Subcutaneous abdominal adipose tissue (tissue), 5 donors: ENCODE measurements around the gene TMPRSS6.
A peak's percentile ranks its signal among the peaks of the same experiment; 100 is the strongest.

Experiments
- H3K27ac ChIP-seq: one replicate; pipeline ENCODE4 v1.7.0; 2013; ENCODE audit warnings: low read depth, mild to moderate bottlenecking, inconsistent platforms, low read length, moderate library complexity
- H3K27me3 ChIP-seq, 5 donors: one replicate each; pipeline ENCODE4 v1.7.0; 2013; ENCODE audit warnings: low read length in 5 of 5, inconsistent platforms in 1 of 5; ENCODE audit not compliant: control insufficient read depth in 5 of 5, insufficient read depth in 4 of 5
- H3K36me3 ChIP-seq, 5 donors: one replicate each; pipeline ENCODE4 v1.7.0; 2013; ENCODE audit warnings: low read length in 5 of 5; ENCODE audit not compliant: control insufficient read depth in 5 of 5, insufficient read depth in 5 of 5
- H3K4me1 ChIP-seq, 5 donors: one replicate each; pipeline ENCODE4 v1.7.0; 2013; ENCODE audit warnings: low read length in 5 of 5, mild to moderate bottlenecking in 3 of 5, moderate library complexity in 1 of 5; ENCODE audit not compliant: control insufficient read depth in 5 of 5, insufficient read depth in 5 of 5
- H3K4me3 ChIP-seq, 5 donors: one replicate each; pipeline ENCODE4 v1.7.0; 2013; ENCODE audit warnings: low read length in 5 of 5, low read depth in 1 of 5
- H3K9ac ChIP-seq, 5 donors: one replicate each; pipeline ENCODE4 v1.7.0; 2013; ENCODE audit warnings: low read length in 5 of 5, mild to moderate bottlenecking in 4 of 5, moderate library complexity in 3 of 5
- H3K9me3 ChIP-seq, 5 donors: one replicate each; pipeline ENCODE4 v1.7.0; 2013; ENCODE audit warnings: low read length in 5 of 5; ENCODE audit not compliant: control insufficient read depth in 5 of 5
- donor health status: healthy.
- donor health status: healthy.
- donor health status: healthy.
- donor health status: healthy.
- donor health status: healthy.

Gene TMPRSS6

DNA sequence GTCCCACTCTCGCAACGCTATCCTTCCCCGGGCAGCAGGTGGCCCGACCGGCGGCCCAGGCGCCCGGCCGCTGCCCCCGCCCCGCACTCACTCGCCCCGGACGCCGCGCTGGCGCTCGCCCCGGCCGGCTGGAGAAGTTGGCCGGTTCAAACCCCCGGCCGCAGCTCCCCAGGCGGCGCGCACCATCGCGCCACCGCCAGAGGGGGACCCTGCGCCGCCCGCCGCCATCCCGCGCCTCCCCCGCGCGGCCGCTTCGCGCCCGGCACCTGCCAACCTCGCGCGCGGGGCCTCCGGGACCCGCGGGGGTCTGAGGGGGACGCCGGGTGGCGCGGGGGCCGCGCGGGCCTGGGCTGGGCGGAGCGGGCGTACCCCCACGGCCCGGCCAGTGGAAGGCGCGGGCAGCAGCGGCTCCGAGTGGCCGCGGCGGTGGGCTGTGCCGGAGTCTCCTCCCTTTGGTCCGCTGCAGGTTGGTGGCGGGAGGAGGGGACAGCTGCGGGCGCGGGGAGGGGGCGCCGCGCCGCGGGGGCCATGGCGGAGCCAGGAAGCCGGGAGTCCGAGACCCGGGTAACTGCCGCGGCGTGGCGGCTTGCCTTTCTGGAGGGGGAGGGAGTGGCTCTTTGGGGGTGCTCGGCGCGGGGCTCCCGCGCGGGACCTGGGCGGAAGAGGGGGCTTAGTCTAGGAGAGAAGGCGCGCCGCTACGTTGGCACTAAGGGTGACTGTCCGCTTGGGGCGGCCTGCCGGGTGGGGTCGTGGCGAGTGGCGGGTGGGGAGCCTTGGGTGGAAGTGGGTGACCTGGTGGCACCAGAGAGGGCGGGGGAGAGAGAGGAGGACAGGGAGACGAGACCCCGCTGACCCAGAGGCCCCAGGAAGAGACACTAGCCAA lies 90.0 kb downstream of the TMPRSS6 start, which contains the start of the genes MPST and TST:
Gene MPST (plus strand): TSS at position 434 of the 883 bp plus-strand sequence. CDS start 95 bp downstream, at position 529.
Gene TST (minus strand): TSS at position 139 of the 883 bp plus-strand sequence. CDS start 715 bp downstream, outside the sequence.
- peaks cover 15 to 83% (median 74%) of the 10 kb centered on the region in 5 donors for H3K4me1 ChIP-seq

DNA sequence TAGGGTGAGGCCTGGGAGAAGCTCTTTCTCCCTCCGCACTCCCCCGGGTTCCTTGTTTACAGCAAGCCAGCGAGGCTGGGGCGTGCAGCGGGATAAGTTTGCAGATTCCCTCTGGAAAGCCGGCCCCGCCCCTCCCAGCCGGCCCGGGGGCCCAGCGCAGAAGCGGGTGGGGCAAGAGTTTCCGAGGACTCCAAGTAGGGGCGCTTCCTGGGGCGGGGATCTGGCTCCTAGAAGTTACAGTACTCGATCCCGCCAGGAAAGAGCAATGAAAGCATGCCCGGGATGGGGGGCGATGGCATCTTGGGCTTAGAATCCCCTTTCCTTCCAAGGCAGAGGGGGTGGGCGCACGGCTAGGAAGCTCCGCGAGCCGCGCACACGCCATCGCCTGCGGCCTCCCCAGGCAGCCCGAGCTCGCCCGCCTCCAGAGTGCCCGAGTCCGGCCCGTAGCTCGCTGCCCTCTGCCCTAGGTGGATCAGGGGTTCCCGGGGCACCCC lies 90.7 kb downstream of the TMPRSS6 start:
- H3K4me1 ChIP-seq, result peaks cover 15 to 88% (median 77%) of the 10 kb centered on the region in 5 donors
- peak overlapping the region; percentile 82 to 93 (median 87) for H3K4me3 ChIP-seq
- no peaks in the 10 kb centered on the region for H3K9me3 ChIP-seq
- peak overlapping the region; percentile 75 for H3K27ac ChIP-seq
- peaks cover 0 to 8% (median 0%) of the 10 kb centered on the region in 5 donors for H3K36me3 ChIP-seq
- no peaks in the 10 kb centered on the region for H3K27me3 ChIP-seq
- H3K9ac ChIP-seq, result peak overlapping the region in 4 of 5 donors; percentile 54 to 80 (median 76)

More for the DNA sequence above, 90.0 kb downstream of the TMPRSS6 start, which contains the start of the genes MPST and TST:
- Histone ChIP-seq H3K9me3 (no peaks in the 10 kb centered on the region), H3K36me3 (peaks cover 0 to 13% (median 5%) of the 10 kb centered on the region in 5 donors), H3K4me3 (peak within 1 kb of the TSS; percentile 82 to 93 (median 87)), H3K27me3 (no peaks in the 10 kb centered on the region), H3K27ac (peak within 1 kb of the TSS; percentile 86), H3K9ac (peak within 1 kb of the TSS; percentile 69 to 92 (median 78))

DNA sequence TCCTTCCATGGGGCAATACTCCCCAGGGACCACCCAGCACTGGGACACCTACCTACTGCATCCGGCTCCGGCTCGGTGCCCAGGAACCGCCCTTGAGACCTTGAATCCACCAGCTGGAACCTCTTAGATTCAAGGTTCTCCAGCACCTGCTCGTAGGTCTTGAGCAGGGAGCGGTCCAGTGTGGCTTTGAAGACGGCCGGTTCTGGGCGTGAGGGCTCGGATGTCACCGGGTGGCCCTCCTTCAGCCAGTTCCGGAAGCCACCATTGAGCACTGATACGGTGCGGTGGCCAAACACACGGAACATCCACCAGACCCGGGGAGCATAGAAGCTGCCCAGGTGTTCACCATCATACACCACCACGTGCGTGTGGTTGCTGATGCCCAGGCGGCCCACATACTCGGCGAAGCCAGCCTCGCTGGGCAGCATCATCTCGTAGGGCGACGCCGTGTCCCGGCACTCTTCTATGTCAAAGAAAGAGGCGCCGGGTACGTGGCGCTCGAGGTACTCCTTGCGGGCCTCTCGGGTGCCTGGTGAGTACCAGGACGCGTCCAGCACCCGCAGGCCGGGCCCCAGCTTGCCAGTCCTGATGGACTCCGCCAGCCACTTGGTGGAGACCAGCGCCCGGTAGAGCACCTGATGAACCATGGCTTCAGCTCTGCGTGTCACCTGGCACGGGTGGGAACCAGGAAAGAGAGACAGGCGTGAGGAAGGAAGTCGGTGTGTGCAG lies 91.3 kb downstream of the TMPRSS6 start:
- peaks cover 0 to 6% (median 0%) of the 10 kb centered on the region in 5 donors for H3K36me3 ChIP-seq
- H3K4me3 ChIP-seq, result peak overlapping the region; percentile 82 to 93 (median 87)
- H3K4me1 ChIP-seq, result peaks cover 15 to 88% (median 77%) of the 10 kb centered on the region in 5 donors
- no peaks in the 10 kb centered on the region for H3K9me3 ChIP-seq
- H3K27me3 ChIP-seq, result no peaks in the 10 kb centered on the region
- H3K9ac ChIP-seq, result peak overlapping the region in 4 of 5 donors; percentile 54 to 80 (median 76)
- H3K27ac ChIP-seq, result peak overlapping the region; percentile 75

DNA sequence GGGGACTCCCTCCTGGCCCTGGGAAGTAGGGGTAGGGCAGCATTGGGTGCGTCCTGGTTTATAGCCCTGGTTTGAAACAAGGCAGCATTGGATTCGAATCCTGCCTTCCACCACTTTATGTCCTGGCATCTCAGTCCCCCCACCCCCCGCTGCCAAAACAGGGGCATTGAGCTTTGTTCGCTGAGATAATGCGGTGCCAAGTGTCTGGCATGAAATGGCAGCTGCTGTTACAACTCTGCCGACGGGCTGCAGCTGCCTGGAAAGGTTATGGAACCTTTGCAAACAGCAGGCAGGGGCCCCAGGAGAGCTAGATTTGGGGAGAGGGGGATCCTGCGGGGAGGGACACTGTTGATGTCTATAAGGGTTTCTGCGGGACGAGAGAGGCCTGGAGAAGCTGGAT lies 92.2 kb downstream of the TMPRSS6 start:
- Histone ChIP-seq H3K9me3 (no peaks in the 10 kb centered on the region), H3K27ac (peak overlapping the region; percentile 90), H3K4me3 (peak overlapping the region in 4 of 5 donors; percentile 28 to 93 (median 76)), H3K27me3 (no peaks in the 10 kb centered on the region), H3K4me1 (peaks cover 15 to 88% (median 77%) of the 10 kb centered on the region in 5 donors), H3K9ac (peak overlapping the region in 4 of 5 donors; percentile 10 to 80 (median 60)), H3K36me3 (peaks cover 0 to 6% (median 0%) of the 10 kb centered on the region in 5 donors)

DNA sequence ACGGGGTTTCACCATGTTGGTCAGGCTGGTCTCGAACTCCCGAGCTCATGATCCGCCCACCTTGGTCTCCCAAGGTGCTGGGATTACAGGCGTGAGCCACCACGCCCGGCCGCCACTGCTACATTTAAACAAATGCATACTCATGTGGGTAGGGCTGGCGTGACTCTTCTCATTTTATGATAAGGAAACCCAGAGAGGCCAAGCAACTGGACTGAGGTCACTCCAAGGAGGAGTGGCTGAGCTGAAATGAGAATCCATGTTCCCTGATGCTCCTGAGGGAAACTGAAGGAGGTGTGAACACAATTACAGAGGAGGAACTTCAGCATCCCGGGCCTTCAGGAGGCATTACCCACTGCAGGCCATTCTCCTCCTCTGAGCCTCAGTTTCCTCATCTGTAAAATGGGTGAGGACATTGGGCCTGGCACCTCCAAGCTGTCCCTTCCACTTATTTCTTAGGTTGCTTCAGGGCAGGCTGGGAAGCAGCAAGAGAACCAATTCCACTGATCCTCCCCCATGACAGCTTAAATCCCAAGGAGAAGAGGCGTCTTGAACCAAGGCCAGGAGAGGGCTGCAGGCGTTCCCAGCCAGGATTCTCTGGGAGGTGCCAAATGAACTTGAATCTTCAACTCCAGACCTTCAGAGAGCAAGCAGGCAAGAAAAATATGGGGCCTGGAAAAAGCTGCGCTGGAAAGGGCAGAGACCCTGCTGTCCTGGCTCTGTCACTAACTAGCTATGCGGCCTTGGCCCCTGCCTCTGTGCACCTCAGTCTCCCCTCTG lies 93.2 kb downstream of the TMPRSS6 start:
- Histone ChIP-seq H3K4me3 (peak overlapping the region in 2 of 5 donors; percentile 28 to 65), H3K4me1 (peaks cover 12 to 88% (median 80%) of the 10 kb centered on the region in 5 donors), H3K9ac (peak overlapping the region in 1 of 5 donors; percentile 73), H3K27ac (peak overlapping the region; percentile 90), H3K36me3 (peaks cover 0 to 6% (median 0%) of the 10 kb centered on the region in 5 donors), H3K9me3 (no peaks in the 10 kb centered on the region), H3K27me3 (no peaks in the 10 kb centered on the region)

DNA sequence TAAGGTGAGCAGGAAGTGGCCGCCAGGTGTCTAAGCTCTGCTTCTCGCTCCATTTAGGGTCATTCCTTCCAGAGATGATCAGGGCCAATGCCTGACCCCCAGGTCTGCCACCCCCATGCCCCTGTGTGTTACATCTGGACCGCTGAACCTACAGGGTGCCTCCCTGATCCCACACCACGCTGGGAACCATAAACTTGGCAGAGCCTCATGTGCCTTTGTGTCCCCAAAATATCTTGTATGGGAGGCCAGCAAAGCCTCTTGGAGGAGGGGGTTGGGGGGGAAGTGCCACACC lies 94.0 kb downstream of the TMPRSS6 start:
- Histone ChIP-seq H3K27me3 (no peaks in the 10 kb centered on the region), H3K4me1 (peaks cover 9 to 88% (median 73%) of the 10 kb centered on the region in 5 donors), H3K4me3 (peak overlapping the region in 2 of 5 donors; percentile 2 to 13), H3K9me3 (no peaks in the 10 kb centered on the region), H3K9ac (peak overlapping the region in 4 of 5 donors; percentile 9 to 72 (median 34)), H3K27ac (peak overlapping the region; percentile 90), H3K36me3 (peaks cover 0 to 6% (median 0%) of the 10 kb centered on the region in 5 donors)
